K562 (cell line): ENCODE measurements around the gene SPRN. TPM values are rescaled to one million over a fixed set of nuclear protein-coding genes. Genes with fewer than 3 reads are reported as not detected.
A peak's percentile ranks its signal among the peaks of the same experiment; 100 is the strongest.

Experiments used
- ATAC-seq: fragments of 200-7000 bp; cut with Tn5 transposase; 3 replicates; pipeline ENCODE4 v1.9.1; 2020; ENCODE audit warnings: moderate library complexity
- BruUV-seq: library from RNA; stranded (reverse); fragments of 400-500 nt; replicated peaks from 2 replicates; lab custom pipeline; 2021; lab: Mats Ljungman, UMichigan
- CTCF ChIA-PET: fragments of 300-600 bp; formaldehyde crosslinking; extraction: SDS; loops from one replicate; lab custom pipeline; 2021; ENCODE audit warnings: low intra/inter-chr PET ratio; lab: Yijun Ruan, JAX
- POLR2A ChIA-PET: fragments of 300-600, 350-650 bp; sonication (Branson Sonifier 250); formaldehyde crosslinking; extraction: SDS; loops from one replicate; lab custom pipeline; 2021; ENCODE audit warnings: antibody characterized with exemption, inconsistent platforms; lab: Yijun Ruan, JAX
- DNase-seq, 4 experiments: peaks; one replicate each; pipeline versions ENCODE4 v3.0.0 to v3.0.0-alpha.2; 2011 to 2018; ENCODE audit warnings: low spot score in 3 of 4, mixed read lengths in 3 of 4; ENCODE audit errors: extremely low read depth in 1 of 4
- FAIRE-seq: peaks from 2 replicates; lab custom pipeline; 2011; peaks lifted over from hg19 to GRCh38; lab: Jason Lieb, UNC
- H2AFZ ChIP-seq: 2 replicates; pipeline ENCODE4 v1.6.0; 2011; ENCODE audit warnings: low read depth, low read length, control low read depth, inconsistent platforms
- H3K27ac ChIP-seq: fragments of 200-600 bp; 3 replicates; pipeline ENCODE4 v1.8.0; 2011; ENCODE audit warnings: low read depth, mild to moderate bottlenecking, control low read depth, inconsistent platforms, low read length, moderate library complexity, mixed read lengths; ENCODE audit errors: extremely low read depth
- H3K27me3 ChIP-seq, 2 experiments: fragments of 300-600 bp in 1 of 2; 2 replicates in 1 of 2; 3 replicates in 1 of 2; pipeline versions ENCODE4 v1.6.0 to v1.8.0; 2011; ENCODE audit warnings: inconsistent platforms in 2 of 2, low read length in 2 of 2, mild to moderate bottlenecking in 1 of 2, mixed read lengths in 1 of 2, moderate library complexity in 1 of 2; ENCODE audit not compliant: control insufficient read depth in 2 of 2, insufficient read depth in 2 of 2
- H3K36me3 ChIP-seq: fragments of 300-600 bp; 3 replicates; pipeline ENCODE4 v1.8.0; 2011; ENCODE audit warnings: mild to moderate bottlenecking, low read length, inconsistent platforms; ENCODE audit not compliant: control insufficient read depth, insufficient read depth
- H3K4me1 ChIP-seq, 2 experiments: fragments of 200-600 bp in 1 of 2; replicated peaks in 1 of 2; 2 replicates in 1 of 2; 3 replicates in 1 of 2; pipeline versions ENCODE4 v1.5.1 to v1.8.0; 2011; ENCODE audit warnings: inconsistent platforms in 2 of 2, low read length in 2 of 2, mild to moderate bottlenecking in 1 of 2, mixed read lengths in 1 of 2, moderate library complexity in 1 of 2; ENCODE audit not compliant: control insufficient read depth in 2 of 2, insufficient read depth in 2 of 2
- H3K4me2 ChIP-seq: 2 replicates; pipeline ENCODE4 v1.6.1; 2011; ENCODE audit warnings: low read length, control low read depth, inconsistent platforms, mixed read lengths; ENCODE audit not compliant: insufficient read depth
- H3K4me3 ChIP-seq: fragments of 200-600 bp; sonication (generic), shearing (Covaris generic); 2 replicates; pipeline ENCODE4 v1.5.1; 2016; ENCODE audit warnings: control low read depth, inconsistent platforms
- H3K79me2 ChIP-seq: fragments of 200-600 bp; 3 replicates; pipeline ENCODE4 v1.8.0; 2011; ENCODE audit warnings: low read length, inconsistent platforms; ENCODE audit not compliant: control insufficient read depth, insufficient read depth
- H3K9ac ChIP-seq, 2 experiments: 2 replicates each; pipeline versions ENCODE4 v1.6.0 to v1.6.1; 2011; ENCODE audit warnings: low read depth in 2 of 2, low read length in 2 of 2, control low read depth in 1 of 2, inconsistent platforms in 1 of 2, mild to moderate bottlenecking in 1 of 2, mixed read lengths in 1 of 2; ENCODE audit not compliant: insufficient read depth in 1 of 2
- H3K9me1 ChIP-seq: one replicate; pipeline ENCODE4 v1.6.0; 2011; ENCODE audit warnings: inconsistent platforms, mild to moderate bottlenecking, low read length, moderate library complexity; ENCODE audit not compliant: control insufficient read depth, insufficient read depth
- H3K9me3 ChIP-seq: replicated peaks from 2 replicates; pipeline ENCODE4 v1.5.1; 2011; ENCODE audit warnings: low read depth, low read length, inconsistent platforms; ENCODE audit not compliant: control insufficient read depth, insufficient read depth
- H4K20me1 ChIP-seq: replicated peaks from 2 replicates; pipeline ENCODE4 v1.6.1; 2011; ENCODE audit warnings: low read length, inconsistent platforms, mixed read lengths; ENCODE audit not compliant: control insufficient read depth, insufficient read depth
- BMI1 ChIP-seq: fragments of 150-350 bp; IDR thresholded peaks from 2 replicates; pipeline ENCODE4 v1.6.1; 2014; ENCODE audit warnings: low read length
- CBFA2T2 ChIP-seq: fragments of 450-650 bp; conservative IDR thresholded peaks from 2 replicates; pipeline ENCODE4 v1.6.1; 2017; ENCODE audit warnings: mild to moderate bottlenecking
- CXXC5 ChIP-seq: fragments of 250-450 bp; sonication (Bioruptor Pico); IDR thresholded peaks from 2 replicates; pipeline ENCODE4 v1.8.0; 2022; ENCODE audit warnings: inconsistent platforms, mild to moderate bottlenecking, moderate library complexity
- ETV5 ChIP-seq: sonication (generic); formaldehyde crosslinking; IDR thresholded peaks from 2 replicates; pipeline ENCODE4 v1.4.0; 2020; ENCODE audit warnings: low read depth, mild to moderate bottlenecking, missing genetic modification reagents
- ILF3 ChIP-seq: fragments of 450-650 bp; IDR thresholded peaks from 2 replicates; pipeline ENCODE4 v1.6.1; 2018; ENCODE audit warnings: antibody characterized with exemption, mild to moderate bottlenecking, moderate library complexity, borderline replicate concordance
- NBN ChIP-seq: fragments of 450-650 bp; IDR thresholded peaks from 2 replicates; pipeline ENCODE4 v1.6.1; 2016; ENCODE audit warnings: low read depth, mild to moderate bottlenecking
- NRF1 ChIP-seq, 2 experiments: fragments of 450-650 bp; IDR thresholded peaks in 1 of 2; conservative IDR thresholded peaks in 1 of 2; 2 replicates each; pipeline ENCODE4 v1.6.1; 2014; ENCODE audit warnings: mild to moderate bottlenecking in 2 of 2
- RBFOX2 ChIP-seq: fragments of 200-400 bp; formaldehyde crosslinking; IDR thresholded peaks from 2 replicates; pipeline ENCODE4 v1.6.1; 2017; ENCODE audit warnings: low read depth, mild to moderate bottlenecking, low read length, moderate library complexity
- YY1 ChIP-seq, 3 experiments: IDR thresholded peaks; 2 replicates each; pipeline ENCODE4 v1.6.1; 2011; ENCODE audit warnings: low read length in 2 of 3, mild to moderate bottlenecking in 2 of 3, moderate library complexity in 2 of 3, borderline replicate concordance in 1 of 3, control low read depth in 1 of 3, low read depth in 1 of 3; ENCODE audit not compliant: insufficient read depth in 3 of 3, insufficient replicate concordance in 2 of 3, control insufficient read depth in 1 of 3, insufficient read length in 1 of 3; ENCODE audit errors: extremely low read depth in 1 of 3
- ZNF436 ChIP-seq: fragments of 250-450, 450-650 bp; sonication (Bioruptor Pico); formaldehyde crosslinking; IDR thresholded peaks from 2 replicates; pipeline ENCODE4 v1.7.0; 2020; ENCODE audit warnings: mild to moderate bottlenecking
- ZNF695 ChIP-seq: fragments of 450-650 bp; formaldehyde crosslinking; IDR thresholded peaks from 2 replicates; pipeline ENCODE4 v1.4.0; 2020; ENCODE audit warnings: mild to moderate bottlenecking, moderate library complexity
- ZNF766 ChIP-seq: fragments of 200-800 bp; sonication (Bioruptor generic); conservative IDR thresholded peaks from 2 replicates; pipeline ENCODE4 v1.6.1; 2016; ENCODE audit warnings: missing genetic modification characterization, missing compliant biosample characterization
- WGBS: fragments of 100-300 bp; shearing (Covaris generic); methylation state at CpG from one replicate; pipeline ENCODE4 v1.1.6; 2016; ENCODE audit warnings: low coverage, mixed read lengths; ENCODE audit not compliant: insufficient coverage; ENCODE audit errors: missing lambda C conversion rate; 5-methylcytosine and 5-hydroxymethylcytosine counted together
- in situ Hi-C: fragments of 300-500 bp; cut with MboI; formaldehyde crosslinking; loops from 4 replicates; pipeline ENCODE4 v1.15.0; 2018; ENCODE audit warnings: inconsistent platforms, mixed read lengths
- intact Hi-C: fragments of 100-400 bp; cut with micrococcal nuclease; formaldehyde crosslinking; loops from 2 replicates; pipeline ENCODE4 v1.14.2; 2022
- polyA plus RNA-seq, 8 experiments: library from polyadenylated mRNA; depleted of rRNA in 4 of 8; stranded (reverse) in 5 of 8; unstranded in 3 of 8; fragments of >200 nt; fragmentation: Nextera tagmentation in 2 of 8; fragmentation: Illumina TruSeq in 1 of 8; extraction: Ambion mirVana in 2 of 8; extraction: Trizol in 1 of 8; gene quantifications; 2 replicates each; pipeline versions ENCODE4 v1.2.1 to v1.2.3, GENCODE V29; 2011 to 2014; ENCODE audit warnings: inconsistent platforms in 1 of 8, missing spikeins in 1 of 8
- total RNA-seq, 7 experiments: library from RNA; depleted of rRNA in 6 of 7; stranded (reverse); fragments of >200 nt in 6 of 7; fragmentation: Illumina TruSeq in 2 of 7; extraction: Trizol in 2 of 7; gene quantifications; 2 replicates each; pipeline versions ENCODE4 v1.2.1 to v1.2.3, GENCODE V29; 2011 to 2021; ENCODE audit warnings: low replicate concordance in 1 of 7
- TF ChIP-seq, protein P1 (sequence below): fragments of 450-650 bp; formaldehyde crosslinking; IDR thresholded peaks from 2 replicates; pipeline ENCODE4 v1.4.0; 2020; ENCODE audit warnings: mild to moderate bottlenecking, moderate library complexity
- TF ChIP-seq, protein P2 (sequence below), 3 experiments: fragments of 200-800 bp in 1 of 3; fragments of 250-450 bp in 1 of 3; fragments of 450-650 bp in 1 of 3; sonication (Bioruptor Pico) in 1 of 3; sonication (Bioruptor generic) in 1 of 3; formaldehyde crosslinking in 1 of 3; IDR thresholded peaks; 2 replicates each; pipeline versions ENCODE4 v1.6.1 to v1.8.0; 2016 to 2022; ENCODE audit warnings: mild to moderate bottlenecking in 2 of 3, missing genetic modification characterization in 2 of 3, missing compliant biosample characterization in 1 of 3, moderate library complexity in 1 of 3

Gene SPRN
- total and polyA plus RNA-seq, 9 of the 15 experiments (the other 6 are each of a cell fraction or from before 2014, with no cell fraction given): 0.04 TPM; not detected in 8

DNA sequence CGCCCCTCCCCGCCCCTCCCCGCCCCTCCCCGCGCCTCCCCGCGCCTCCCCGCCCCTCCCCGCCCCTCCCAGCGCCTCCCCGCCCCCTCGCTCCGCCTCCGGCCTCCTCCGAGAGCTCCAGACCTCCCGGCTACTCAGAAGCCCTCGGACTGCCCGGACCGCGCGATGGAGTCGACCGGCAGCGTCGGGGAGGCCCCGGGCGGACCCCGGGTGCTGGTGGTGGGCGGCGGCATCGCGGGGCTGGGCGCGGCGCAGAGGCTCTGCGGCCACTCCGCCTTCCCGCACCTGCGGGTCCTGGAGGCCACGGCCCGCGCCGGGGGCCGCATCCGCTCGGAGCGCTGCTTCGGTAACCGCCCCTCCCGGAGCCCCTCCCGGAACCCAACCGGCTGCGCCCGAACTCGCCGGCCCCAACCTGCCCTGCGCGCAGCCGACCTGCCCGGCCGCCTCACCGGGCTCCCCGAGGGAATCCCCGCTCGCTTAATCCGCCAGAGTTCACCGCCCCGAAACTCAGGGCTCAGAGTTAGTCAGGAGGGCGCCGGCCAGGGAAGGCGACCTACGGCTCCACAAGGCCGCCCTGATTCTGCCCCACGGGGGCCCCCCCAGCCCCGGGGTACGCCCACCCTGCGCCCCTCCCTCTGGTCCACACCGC, 45.1 kb downstream of the SPRN start, which contains the start of gene PAOX:
Gene PAOX (plus strand): TSS at position 111 of the 649 bp plus-strand sequence. CDS start 55 bp downstream, at position 166.
- ATAC-seq (peak; percentile 81), FAIRE-seq (no peak), DNase-seq (peak; percentile 71 to 85 (median 80))
- in situ Hi-C loops: no loop called here
- intact Hi-C loops: no loop called here
- peak within 1 kb of the TSS; percentile 30; the same call in 2 of the 3 replicates for H3K27ac ChIP-seq
- no peaks in the 10 kb centered on the region for H3K9me3 ChIP-seq
- H3K79me2 ChIP-seq: no peaks in the 10 kb centered on the region; the same call in 2 of the 3 replicates
- H3K4me1 ChIP-seq: peaks cover 7 to 37% of the 10 kb centered on the region in 2 experiments; a peak in 3 of 5 replicates
- H4K20me1 ChIP-seq: no peaks in the 10 kb centered on the region
- ChIA-PET POLR2A (interaction anchor here (0.7 to 0.8 kb wide), 2 partner anchors 11 to 445 kb away, joined by 4 read pairs; no protein-coding TSS in a partner anchor), CTCF (no interaction called here)
- no peaks in the 10 kb centered on the region for H3K9me1 ChIP-seq
- 0% methylated on average over 13 of the region's 78 CpGs for WGBS
- peak within 1 kb of the TSS; percentile 58 for H3K4me3 ChIP-seq
- peak within 1 kb of the TSS; percentile 86 for H3K4me2 ChIP-seq
- peak within 1 kb of the TSS; percentile 87 for H2AFZ ChIP-seq
- no peaks in the 10 kb centered on the region for H3K27me3 ChIP-seq
- H3K9ac ChIP-seq: peak within 1 kb of the TSS; percentile 49 to 92; a peak in 3 of 4 replicates
- no peaks in the 10 kb centered on the region for H3K36me3 ChIP-seq
- no TSS peak for BruUV-seq
- no peak for TF ChIP-seq NBN
- TF ChIP-seq ILF3: no peak
- peak; percentile 77 for TF ChIP-seq RBFOX2
- TF ChIP-seq ZNF766 (CRISPR knock-in tag): no peak
- no peak for TF ChIP-seq ZNF436 (CRISPR knock-in tag)
- TF ChIP-seq, protein P1, sequence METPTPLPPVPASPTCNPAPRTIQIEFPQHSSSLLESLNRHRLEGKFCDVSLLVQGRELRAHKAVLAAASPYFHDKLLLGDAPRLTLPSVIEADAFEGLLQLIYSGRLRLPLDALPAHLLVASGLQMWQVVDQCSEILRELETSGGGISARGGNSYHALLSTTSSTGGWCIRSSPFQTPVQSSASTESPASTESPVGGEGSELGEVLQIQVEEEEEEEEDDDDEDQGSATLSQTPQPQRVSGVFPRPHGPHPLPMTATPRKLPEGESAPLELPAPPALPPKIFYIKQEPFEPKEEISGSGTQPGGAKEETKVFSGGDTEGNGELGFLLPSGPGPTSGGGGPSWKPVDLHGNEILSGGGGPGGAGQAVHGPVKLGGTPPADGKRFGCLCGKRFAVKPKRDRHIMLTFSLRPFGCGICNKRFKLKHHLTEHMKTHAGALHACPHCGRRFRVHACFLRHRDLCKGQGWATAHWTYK (CRISPR knock-in tag): no peak
- TF ChIP-seq CBFA2T2: no peak
- no peak for TF ChIP-seq ZNF695 (CRISPR knock-in tag)
- TF ChIP-seq CXXC5 (CRISPR knock-in tag): peak; percentile 5; the same call in 1 of the 2 replicates
- no peak for TF ChIP-seq ETV5 (CRISPR knock-in tag)
- TF ChIP-seq, protein P2, sequence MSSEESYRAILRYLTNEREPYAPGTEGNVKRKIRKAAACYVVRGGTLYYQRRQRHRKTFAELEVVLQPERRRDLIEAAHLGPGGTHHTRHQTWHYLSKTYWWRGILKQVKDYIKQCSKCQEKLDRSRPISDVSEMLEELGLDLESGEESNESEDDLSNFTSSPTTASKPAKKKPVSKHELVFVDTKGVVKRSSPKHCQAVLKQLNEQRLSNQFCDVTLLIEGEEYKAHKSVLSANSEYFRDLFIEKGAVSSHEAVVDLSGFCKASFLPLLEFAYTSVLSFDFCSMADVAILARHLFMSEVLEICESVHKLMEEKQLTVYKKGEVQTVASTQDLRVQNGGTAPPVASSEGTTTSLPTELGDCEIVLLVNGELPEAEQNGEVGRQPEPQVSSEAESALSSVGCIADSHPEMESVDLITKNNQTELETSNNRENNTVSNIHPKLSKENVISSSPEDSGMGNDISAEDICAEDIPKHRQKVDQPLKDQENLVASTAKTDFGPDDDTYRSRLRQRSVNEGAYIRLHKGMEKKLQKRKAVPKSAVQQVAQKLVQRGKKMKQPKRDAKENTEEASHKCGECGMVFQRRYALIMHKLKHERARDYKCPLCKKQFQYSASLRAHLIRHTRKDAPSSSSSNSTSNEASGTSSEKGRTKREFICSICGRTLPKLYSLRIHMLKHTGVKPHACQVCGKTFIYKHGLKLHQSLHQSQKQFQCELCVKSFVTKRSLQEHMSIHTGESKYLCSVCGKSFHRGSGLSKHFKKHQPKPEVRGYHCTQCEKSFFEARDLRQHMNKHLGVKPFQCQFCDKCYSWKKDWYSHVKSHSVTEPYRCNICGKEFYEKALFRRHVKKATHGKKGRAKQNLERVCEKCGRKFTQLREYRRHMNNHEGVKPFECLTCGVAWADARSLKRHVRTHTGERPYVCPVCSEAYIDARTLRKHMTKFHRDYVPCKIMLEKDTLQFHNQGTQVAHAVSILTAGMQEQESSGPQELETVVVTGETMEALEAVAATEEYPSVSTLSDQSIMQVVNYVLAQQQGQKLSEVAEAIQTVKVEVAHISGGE (CRISPR knock-in tag; IDR thresholded peaks at IDR 0.05): no peak
- no peak for TF ChIP-seq YY1 (IDR thresholded peaks at IDR 0.05; ENCODE audit: borderline replicate concordance in 1 of 3, control insufficient read depth in 1 of 3, extremely low read depth in 1 of 3, insufficient read depth in 3 of 3, insufficient read length in 1 of 3, insufficient replicate concordance in 2 of 3, low read depth in 1 of 3, low read length in 2 of 3)
- TF ChIP-seq NRF1 (conservative IDR thresholded peaks at IDR 0.05 in 1 of 2, IDR thresholded peaks at IDR 0.05 in 1 of 2): peak; percentile 59 to 64; a peak in 3 of 4 replicates
- TF ChIP-seq BMI1: no peak
